ENCODE data around the gene MAK.
"Not testable (repeated sequence)": the region's sequence is repeated elsewhere in the genome, so short reads cannot be mapped to it uniquely, and the experiment has no call there.

MAK gene

DNA sequence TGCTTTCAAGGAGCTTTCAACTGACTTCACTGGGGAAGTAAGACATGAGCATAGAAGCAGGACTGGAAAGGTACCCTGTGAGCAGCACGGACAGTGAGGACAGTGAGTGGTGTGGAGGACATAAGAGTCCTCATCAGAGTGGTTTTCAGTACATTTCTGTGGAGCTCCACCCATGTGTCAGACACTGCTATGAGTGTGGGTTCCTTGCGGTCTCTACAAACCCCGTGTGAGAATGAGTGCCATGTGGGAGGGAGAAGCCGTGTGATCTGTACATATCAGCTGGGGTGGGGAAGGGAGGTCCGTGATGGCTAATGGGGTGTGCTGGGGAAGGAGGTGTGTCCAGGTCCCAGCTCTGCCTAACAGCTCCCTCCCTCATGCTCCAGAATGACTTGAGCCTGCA lies 86.6 kb downstream of the MAK start:
- no CpG with 5 or more reads among the region's 5 CpGs for WGBS, 2 donors (ENCODE audit: extremely low coverage in 2 of 2, insufficient read length in 2 of 2, insufficient replicate concordance in 1 of 2)
- H3K27ac ChIP-seq (replicated peaks; ENCODE audit: low read length) = not testable (repeated sequence)
- peaks cover 27 to 81% of the 10 kb centered on the region in 2 donors for H3K36me3 ChIP-seq (replicated peaks in 1 of 2; ENCODE audit: control insufficient read depth in 2 of 2, insufficient read depth in 2 of 2, low read length in 2 of 2)

DNA sequence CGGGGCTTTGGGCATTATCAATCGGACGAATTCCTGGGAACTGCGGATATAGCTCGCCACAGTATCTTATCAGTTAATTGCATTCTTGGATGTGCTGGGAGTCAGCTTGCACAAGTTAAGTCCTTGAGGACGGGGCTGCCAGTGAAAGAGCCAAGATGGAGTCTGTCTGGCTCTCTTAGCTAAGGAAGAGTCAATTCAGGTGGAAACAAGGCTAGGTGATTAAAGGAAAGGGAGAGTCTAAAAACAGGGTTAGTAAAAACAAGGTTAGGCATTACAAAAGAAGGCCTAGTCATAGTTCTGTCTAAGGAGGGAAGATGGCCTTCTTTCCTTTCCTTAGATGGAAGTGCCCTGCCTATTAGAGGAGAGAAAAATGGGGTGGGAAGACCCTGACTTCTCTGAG lies 87.8 kb downstream of the MAK start:
- H2BK5ac ChIP-seq (ENCODE audit: low read length); DNase-seq (ENCODE audit: low spot score); H4K91ac ChIP-seq (ENCODE audit: low read depth, low read length, poor library complexity); H3K23ac ChIP-seq (ENCODE audit: low read depth, low read length, poor library complexity); H2AK5ac ChIP-seq (ENCODE audit: low read depth, low read length); H3K4me3 ChIP-seq (ENCODE audit: low read length in 2 of 2); H3K9ac ChIP-seq (ENCODE audit: low read depth, low read length, poor library complexity); H2BK15ac ChIP-seq (ENCODE audit: low read length); H2BK120ac ChIP-seq (ENCODE audit: low read depth, low read length); H3K9me3 ChIP-seq (replicated peaks in 1 of 2; ENCODE audit: control insufficient read depth in 2 of 2, insufficient read depth in 1 of 2, low read depth in 1 of 2, low read length in 2 of 2); H2BK12ac ChIP-seq (ENCODE audit: low read length); H3K18ac ChIP-seq (ENCODE audit: low read length); H3K4me2 ChIP-seq (ENCODE audit: insufficient read depth, low read length, poor library complexity, severe bottlenecking); H2AFZ ChIP-seq (ENCODE audit: low read length); H3K14ac ChIP-seq (ENCODE audit: low read length); H3K4ac ChIP-seq (ENCODE audit: low read length); H3K27me3 ChIP-seq (ENCODE audit: control insufficient read depth in 3 of 3, insufficient read depth in 3 of 3, low read depth in 1 of 3, low read length in 3 of 3); H3K79me1 ChIP-seq (ENCODE audit: low read depth, low read length); H4K8ac ChIP-seq (ENCODE audit: low read depth, low read length); H3K27ac ChIP-seq (replicated peaks; ENCODE audit: low read length): not testable (repeated sequence)
- H3K4me1 ChIP-seq (ENCODE audit: control insufficient read depth in 2 of 2, insufficient read depth in 1 of 2, low read depth in 1 of 2, low read length in 2 of 2) = peaks cover 11 to 14% of the 10 kb centered on the region in 2 donors
- peaks cover 24 to 69% of the 10 kb centered on the region in 2 donors for H3K36me3 ChIP-seq (replicated peaks in 1 of 2; ENCODE audit: control insufficient read depth in 2 of 2, insufficient read depth in 2 of 2, low read length in 2 of 2)
- WGBS, 2 donors (ENCODE audit: extremely low coverage in 2 of 2, insufficient read length in 2 of 2, insufficient replicate concordance in 1 of 2) = no CpG with 5 or more reads among the region's 6 CpGs

More for the DNA sequence above, 86.6 kb downstream of the MAK start:
- not testable (repeated sequence) for H3K4me2 ChIP-seq (ENCODE audit: insufficient read depth, low read length, poor library complexity, severe bottlenecking); H2BK15ac ChIP-seq (ENCODE audit: low read length); H3K4me3 ChIP-seq (ENCODE audit: low read length in 2 of 2); H2BK120ac ChIP-seq (ENCODE audit: low read depth, low read length); DNase-seq (ENCODE audit: low spot score); H2AFZ ChIP-seq (ENCODE audit: low read length); H3K4ac ChIP-seq (ENCODE audit: low read length); H3K14ac ChIP-seq (ENCODE audit: low read length); H2BK12ac ChIP-seq (ENCODE audit: low read length); H3K23ac ChIP-seq (ENCODE audit: low read depth, low read length, poor library complexity); H2BK5ac ChIP-seq (ENCODE audit: low read length); H4K8ac ChIP-seq (ENCODE audit: low read depth, low read length); H3K79me1 ChIP-seq (ENCODE audit: low read depth, low read length); H4K91ac ChIP-seq (ENCODE audit: low read depth, low read length, poor library complexity); H2AK5ac ChIP-seq (ENCODE audit: low read depth, low read length); H3K18ac ChIP-seq (ENCODE audit: low read length); H3K27me3 ChIP-seq (ENCODE audit: control insufficient read depth in 3 of 3, insufficient read depth in 3 of 3, low read depth in 1 of 3, low read length in 3 of 3); H3K9me3 ChIP-seq (replicated peaks in 1 of 2; ENCODE audit: control insufficient read depth in 2 of 2, insufficient read depth in 1 of 2, low read depth in 1 of 2, low read length in 2 of 2); H3K9ac ChIP-seq (ENCODE audit: low read depth, low read length, poor library complexity)
- peaks cover 11 to 14% of the 10 kb centered on the region in 2 donors for H3K4me1 ChIP-seq (ENCODE audit: control insufficient read depth in 2 of 2, insufficient read depth in 1 of 2, low read depth in 1 of 2, low read length in 2 of 2)

GRCh38 chr6:10749734-10750133 lies 88.6 kb downstream of the MAK start:
- peaks cover 11 to 14% of the 10 kb centered on the region in 2 donors for H3K4me1 ChIP-seq (ENCODE audit: control insufficient read depth in 2 of 2, insufficient read depth in 1 of 2, low read depth in 1 of 2, low read length in 2 of 2)
- H3K14ac ChIP-seq (ENCODE audit: low read length) = no peak overlapping the region
- no CpG with 5 or more reads among the region's 2 CpGs for WGBS, 2 donors (ENCODE audit: extremely low coverage in 2 of 2, insufficient read length in 2 of 2, insufficient replicate concordance in 1 of 2)
- no peak overlapping the region for H4K91ac ChIP-seq (ENCODE audit: low read depth, low read length, poor library complexity)
- no peak overlapping the region for H3K9ac ChIP-seq (ENCODE audit: low read depth, low read length, poor library complexity)
- no peaks in the 10 kb centered on the region for H3K9me3 ChIP-seq (replicated peaks in 1 of 2; ENCODE audit: control insufficient read depth in 2 of 2, insufficient read depth in 1 of 2, low read depth in 1 of 2, low read length in 2 of 2)
- no peak overlapping the region for H2BK120ac ChIP-seq (ENCODE audit: low read depth, low read length)
- H4K8ac ChIP-seq (ENCODE audit: low read depth, low read length) = no peak overlapping the region
- H3K4ac ChIP-seq (ENCODE audit: low read length) = no peak overlapping the region
- no peak overlapping the region for H2BK12ac ChIP-seq (ENCODE audit: low read length)
- no peak overlapping the region for H2BK15ac ChIP-seq (ENCODE audit: low read length)
- H3K23ac ChIP-seq (ENCODE audit: low read depth, low read length, poor library complexity) = no peak overlapping the region
- no peak overlapping the region for H2BK5ac ChIP-seq (ENCODE audit: low read length)
- no peak overlapping the region for H3K4me2 ChIP-seq (ENCODE audit: insufficient read depth, low read length, poor library complexity, severe bottlenecking)
- no peak overlapping the region for H2AK5ac ChIP-seq (ENCODE audit: low read depth, low read length)
- H3K27me3 ChIP-seq (ENCODE audit: control insufficient read depth in 3 of 3, insufficient read depth in 3 of 3, low read depth in 1 of 3, low read length in 3 of 3) = no peaks in the 10 kb centered on the region
- no peak for DNase-seq (ENCODE audit: low spot score)
- H3K4me3 ChIP-seq (ENCODE audit: low read length in 2 of 2) = no peak overlapping the region
- H3K36me3 ChIP-seq (replicated peaks in 1 of 2; ENCODE audit: control insufficient read depth in 2 of 2, insufficient read depth in 2 of 2, low read length in 2 of 2) = peaks cover 21 to 61% of the 10 kb centered on the region in 2 donors
- no peak overlapping the region for H3K18ac ChIP-seq (ENCODE audit: low read length)
- H2AFZ ChIP-seq (ENCODE audit: low read length) = no peak overlapping the region
- H3K79me1 ChIP-seq (ENCODE audit: low read depth, low read length) = peaks cover 6% of the 10 kb centered on the region
- H3K27ac ChIP-seq (replicated peaks; ENCODE audit: low read length) = no peak overlapping the region

DNA sequence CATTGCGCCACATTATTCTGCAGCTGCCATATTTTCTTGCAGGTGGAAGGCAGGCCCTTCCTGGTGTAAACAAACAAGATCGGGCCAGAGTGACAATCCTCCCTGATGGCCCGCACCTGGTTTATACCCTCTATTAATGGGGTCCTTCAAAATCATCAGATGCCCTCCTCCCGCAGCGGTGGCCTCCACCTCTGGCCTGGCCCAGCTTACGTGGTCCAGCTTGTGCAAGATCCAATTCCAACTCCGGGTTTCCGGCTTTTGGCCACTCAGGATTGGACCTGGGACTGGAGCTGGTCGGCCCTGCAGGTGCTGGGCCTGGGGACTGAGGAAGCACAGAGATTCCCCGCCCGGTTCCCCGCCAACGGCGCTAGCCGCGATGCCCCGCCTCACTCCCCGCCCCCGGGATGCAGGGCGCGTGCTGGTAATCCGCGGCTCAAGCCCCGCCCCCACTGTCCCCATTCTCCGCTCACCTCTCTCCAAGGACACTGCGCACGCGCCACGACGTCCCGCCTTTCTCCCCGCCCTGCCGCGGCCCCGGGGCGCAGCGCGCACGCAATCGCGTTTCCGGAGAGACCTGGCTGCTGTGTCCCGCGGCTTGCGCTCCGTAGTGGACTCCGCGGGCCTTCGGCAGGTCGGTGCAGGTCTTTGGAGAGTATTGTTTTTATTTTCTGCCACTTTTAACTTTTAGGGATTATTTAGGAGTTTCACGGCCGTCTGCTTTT lies 90.9 kb downstream of the MAK start, which contains the start of gene TMEM14B:
Gene TMEM14B (plus strand): TSS at position 555 of the 722 bp plus-strand sequence. CDS start 1,441 bp downstream, outside the sequence.
- Histone ChIP-seq H3K27ac (replicated peaks; ENCODE audit: low read length) (peak within 1 kb of the TSS; percentile 54), H3K36me3 (replicated peaks in 1 of 2; ENCODE audit: control insufficient read depth in 2 of 2, insufficient read depth in 2 of 2, low read length in 2 of 2) (peaks cover 5 to 42% of the 10 kb centered on the region in 2 donors), H2AFZ (ENCODE audit: low read length) (peak within 1 kb of the TSS; percentile 85), H3K23ac (ENCODE audit: low read depth, low read length, poor library complexity) (peak within 1 kb of the TSS; percentile 6), H3K18ac (ENCODE audit: low read length) (peak within 1 kb of the TSS; percentile 56), H3K9me3 (replicated peaks in 1 of 2; ENCODE audit: control insufficient read depth in 2 of 2, insufficient read depth in 1 of 2, low read depth in 1 of 2, low read length in 2 of 2) (no peaks in the 10 kb centered on the region), H4K8ac (ENCODE audit: low read depth, low read length) (no peak within 1 kb of the TSS), H2BK5ac (ENCODE audit: low read length) (no peak within 1 kb of the TSS), H4K91ac (ENCODE audit: low read depth, low read length, poor library complexity) (no peak within 1 kb of the TSS), H2BK12ac (ENCODE audit: low read length) (no peak within 1 kb of the TSS), H2BK120ac (ENCODE audit: low read depth, low read length) (no peak within 1 kb of the TSS), H3K4ac (ENCODE audit: low read length) (no peak within 1 kb of the TSS), H3K9ac (ENCODE audit: low read depth, low read length, poor library complexity) (peak within 1 kb of the TSS; percentile 60), H3K4me3 (ENCODE audit: low read length in 2 of 2) (peak within 1 kb of the TSS; percentile 60 to 88), H3K79me1 (ENCODE audit: low read depth, low read length) (peaks cover 4% of the 10 kb centered on the region), H3K14ac (ENCODE audit: low read length) (no peak within 1 kb of the TSS), H3K4me2 (ENCODE audit: insufficient read depth, low read length, poor library complexity, severe bottlenecking) (peak within 1 kb of the TSS; percentile 76), H2AK5ac (ENCODE audit: low read depth, low read length) (no peak within 1 kb of the TSS), H2BK15ac (ENCODE audit: low read length) (no peak within 1 kb of the TSS), H3K27me3 (ENCODE audit: control insufficient read depth in 3 of 3, insufficient read depth in 3 of 3, low read depth in 1 of 3, low read length in 3 of 3) (no peaks in the 10 kb centered on the region), H3K4me1 (ENCODE audit: control insufficient read depth in 2 of 2, insufficient read depth in 1 of 2, low read depth in 1 of 2, low read length in 2 of 2) (peaks cover 11 to 14% of the 10 kb centered on the region in 2 donors)
- no CpG with 5 or more reads among the region's 52 CpGs for WGBS, 2 donors (ENCODE audit: extremely low coverage in 2 of 2, insufficient read length in 2 of 2, insufficient replicate concordance in 1 of 2)
- peak; percentile 97 for DNase-seq (ENCODE audit: low spot score)

Measured in neuronal stem cell (in vitro differentiated cells).